ENCODE data around the gene METTL22. TPM values are rescaled to one million over a fixed set of nuclear protein-coding genes. Genes with fewer than 3 reads are reported as not detected.
A peak's percentile ranks its signal among the peaks of the same experiment; 100 is the strongest.

Gene METTL22
- total RNA-seq, 1 experiment from 2014 or later = 39.8 TPM

DNA sequence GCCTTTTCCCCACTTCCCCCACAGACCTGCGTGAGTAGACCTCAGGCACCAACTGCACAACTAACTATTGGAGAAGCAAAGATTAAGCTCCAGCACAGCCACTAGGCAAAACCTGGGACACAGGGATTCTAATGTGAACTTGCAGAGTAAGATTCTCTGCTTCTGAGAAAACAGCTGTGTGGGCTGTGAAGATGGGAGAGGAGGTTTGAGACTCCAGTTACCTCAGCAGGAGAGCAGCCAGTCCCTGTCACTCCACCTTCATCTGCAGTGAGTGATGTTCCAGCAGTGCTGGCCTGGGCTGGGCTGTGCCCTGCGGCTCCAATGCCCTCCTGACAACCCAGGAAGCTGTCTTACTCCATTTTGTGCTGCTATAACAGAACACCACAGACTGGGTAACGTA lies 34.9 kb downstream of the METTL22 start:
- H3K27me3 ChIP-seq (replicated peaks; ENCODE audit: control insufficient read depth, insufficient read depth, low read length) = no peaks in the 10 kb centered on the region
- no TSS peak for BruUV-seq (replicated peaks)
- POLR2A ChIA-PET = no interaction called here

DNA sequence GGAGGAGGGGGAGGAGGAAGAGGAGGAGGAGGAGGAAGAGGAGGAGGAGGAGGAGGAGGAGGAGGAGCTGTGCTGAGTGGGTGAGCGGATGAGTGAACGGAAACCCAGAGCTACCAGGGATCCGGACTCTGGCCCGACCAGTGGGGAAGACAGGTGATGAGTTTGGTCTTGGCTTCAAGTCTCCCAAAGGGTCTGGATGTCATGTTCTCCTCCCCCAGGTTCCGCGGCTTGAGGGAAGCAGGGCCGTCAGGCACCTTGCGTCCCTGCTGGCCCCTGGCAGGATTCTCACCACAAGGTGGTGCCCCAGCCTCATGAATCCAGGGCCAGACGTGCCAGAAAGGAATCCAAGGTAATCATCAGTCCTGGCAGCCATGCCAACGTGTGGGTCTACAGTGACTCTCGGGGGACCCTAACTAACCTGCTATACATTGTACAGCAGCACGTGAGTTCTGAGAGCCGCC lies 39.4 kb downstream of the METTL22 start:
- H3K9me3 Mint-ChIP-seq (ENCODE audit: unreplicated experiment) = no peaks in the 10 kb centered on the region
- intact Hi-C loops (cut with micrococcal nuclease; ENCODE audit: unreplicated experiment) = loop anchor here (1.0 kb wide), 2 partner anchors 131 to 219 kb away; no protein-coding TSS in a partner anchor
- Histone ChIP-seq H3K27me3 (replicated peaks; ENCODE audit: control insufficient read depth, insufficient read depth, low read length) (no peaks in the 10 kb centered on the region), H3K4me1 (no peaks in the 10 kb centered on the region), H3K36me3 (ENCODE audit: control insufficient read depth, insufficient read depth, low read length) (no peaks in the 10 kb centered on the region), H3K9me3 (no peaks in the 10 kb centered on the region), H3K4me3 (ENCODE audit: low read depth, low read length) (no peak overlapping the region)
- DNase-seq = peak; percentile 75 to 84
- no peak overlapping the region for H3K27ac Mint-ChIP-seq (ENCODE audit: unreplicated experiment)
- no peaks in the 10 kb centered on the region for H3K4me1 Mint-ChIP-seq (ENCODE audit: low read depth, unreplicated experiment)
- CTCF ChIA-PET = interaction anchor here (0.7 kb wide), 2 partner anchors 80 to 131 kb away, joined by 3 read pairs; no protein-coding TSS in a partner anchor
- no TSS peak for BruUV-seq (replicated peaks)
- POLR2A ChIA-PET = no interaction called here
- H3K4me3 Mint-ChIP-seq (ENCODE audit: unreplicated experiment) = no peak overlapping the region
- no peaks in the 10 kb centered on the region for H3K27me3 Mint-ChIP-seq (ENCODE audit: insufficient read depth, unreplicated experiment)
- H3K36me3 Mint-ChIP-seq (ENCODE audit: insufficient read depth, unreplicated experiment) = no peaks in the 10 kb centered on the region
- TF ChIP-seq, protein P1, sequence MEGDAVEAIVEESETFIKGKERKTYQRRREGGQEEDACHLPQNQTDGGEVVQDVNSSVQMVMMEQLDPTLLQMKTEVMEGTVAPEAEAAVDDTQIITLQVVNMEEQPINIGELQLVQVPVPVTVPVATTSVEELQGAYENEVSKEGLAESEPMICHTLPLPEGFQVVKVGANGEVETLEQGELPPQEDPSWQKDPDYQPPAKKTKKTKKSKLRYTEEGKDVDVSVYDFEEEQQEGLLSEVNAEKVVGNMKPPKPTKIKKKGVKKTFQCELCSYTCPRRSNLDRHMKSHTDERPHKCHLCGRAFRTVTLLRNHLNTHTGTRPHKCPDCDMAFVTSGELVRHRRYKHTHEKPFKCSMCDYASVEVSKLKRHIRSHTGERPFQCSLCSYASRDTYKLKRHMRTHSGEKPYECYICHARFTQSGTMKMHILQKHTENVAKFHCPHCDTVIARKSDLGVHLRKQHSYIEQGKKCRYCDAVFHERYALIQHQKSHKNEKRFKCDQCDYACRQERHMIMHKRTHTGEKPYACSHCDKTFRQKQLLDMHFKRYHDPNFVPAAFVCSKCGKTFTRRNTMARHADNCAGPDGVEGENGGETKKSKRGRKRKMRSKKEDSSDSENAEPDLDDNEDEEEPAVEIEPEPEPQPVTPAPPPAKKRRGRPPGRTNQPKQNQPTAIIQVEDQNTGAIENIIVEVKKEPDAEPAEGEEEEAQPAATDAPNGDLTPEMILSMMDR (IDR thresholded peaks at IDR 0.05; ENCODE audit: insufficient read depth in 1 of 2, low read depth in 1 of 2, low read length in 1 of 2, severe bottlenecking in 1 of 2, unreplicated experiment in 1 of 2) = peak; percentile 69 to 89

More for the DNA sequence above, 34.9 kb downstream of the METTL22 start:
- Histone ChIP-seq H3K4me3 (ENCODE audit: low read depth, low read length) (no peak overlapping the region), H3K9me3 (no peaks in the 10 kb centered on the region), H3K4me1 (no peaks in the 10 kb centered on the region), H3K36me3 (ENCODE audit: control insufficient read depth, insufficient read depth, low read length) (no peaks in the 10 kb centered on the region)
- H3K27ac Mint-ChIP-seq (ENCODE audit: unreplicated experiment) = no peak overlapping the region
- no peak for DNase-seq
- H3K27me3 Mint-ChIP-seq (ENCODE audit: insufficient read depth, unreplicated experiment) = no peaks in the 10 kb centered on the region
- no peaks in the 10 kb centered on the region for H3K9me3 Mint-ChIP-seq (ENCODE audit: unreplicated experiment)
- CTCF ChIA-PET = interaction anchor here (1.6 kb wide), 1 partner anchor 89 kb away, joined by 5 read pairs; no protein-coding TSS in a partner anchor
- peaks cover 4% of the 10 kb centered on the region for H3K36me3 Mint-ChIP-seq (ENCODE audit: insufficient read depth, unreplicated experiment)
- no peaks in the 10 kb centered on the region for H3K4me1 Mint-ChIP-seq (ENCODE audit: low read depth, unreplicated experiment)
- TF ChIP-seq, protein P1 (IDR thresholded peaks at IDR 0.05; ENCODE audit: insufficient read depth in 1 of 2, low read depth in 1 of 2, low read length in 1 of 2, severe bottlenecking in 1 of 2, unreplicated experiment in 1 of 2) = no peak
- intact Hi-C loops (cut with micrococcal nuclease; ENCODE audit: unreplicated experiment) = no loop called here
- H3K4me3 Mint-ChIP-seq (ENCODE audit: unreplicated experiment) = no peak overlapping the region

DNA sequence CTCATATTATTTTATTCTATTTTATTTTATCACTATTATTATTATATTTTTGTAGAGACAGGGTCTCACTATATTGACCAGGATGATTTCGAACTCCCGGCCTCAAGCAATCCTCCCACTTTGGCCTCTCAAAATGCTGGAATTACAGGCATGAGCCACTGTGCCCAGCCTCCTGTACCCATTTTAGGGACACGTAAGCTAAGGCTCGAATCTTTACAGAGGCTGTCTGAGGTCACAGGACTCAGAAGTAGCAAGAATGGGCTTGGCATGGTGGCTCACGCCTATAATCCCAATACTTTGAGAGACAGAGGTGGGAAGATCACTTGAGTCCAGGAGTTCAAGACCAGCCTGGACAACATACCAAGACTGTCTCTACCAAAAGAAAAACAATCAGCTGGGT lies 40.2 kb downstream of the METTL22 start:
- no peaks in the 10 kb centered on the region for H3K9me3 Mint-ChIP-seq (ENCODE audit: unreplicated experiment)
- no peak for DNase-seq
- H3K27me3 Mint-ChIP-seq (ENCODE audit: insufficient read depth, unreplicated experiment) = no peaks in the 10 kb centered on the region
- intact Hi-C loops (cut with micrococcal nuclease; ENCODE audit: unreplicated experiment) = loop anchor here (1.0 kb wide), 2 partner anchors 131 to 219 kb away; no protein-coding TSS in a partner anchor
- no peaks in the 10 kb centered on the region for H3K4me1 Mint-ChIP-seq (ENCODE audit: low read depth, unreplicated experiment)
- no peak overlapping the region for H3K4me3 Mint-ChIP-seq (ENCODE audit: unreplicated experiment)
- H3K36me3 ChIP-seq (ENCODE audit: control insufficient read depth, insufficient read depth, low read length) = no peaks in the 10 kb centered on the region
- BruUV-seq (replicated peaks) = no TSS peak
- H3K27me3 ChIP-seq (replicated peaks; ENCODE audit: control insufficient read depth, insufficient read depth, low read length) = no peaks in the 10 kb centered on the region
- TF ChIP-seq, protein P1 (IDR thresholded peaks at IDR 0.05; ENCODE audit: insufficient read depth in 1 of 2, low read depth in 1 of 2, low read length in 1 of 2, severe bottlenecking in 1 of 2, unreplicated experiment in 1 of 2) = no peak
- no peaks in the 10 kb centered on the region for H3K36me3 Mint-ChIP-seq (ENCODE audit: insufficient read depth, unreplicated experiment)
- no peaks in the 10 kb centered on the region for H3K9me3 ChIP-seq
- H3K4me1 ChIP-seq = no peaks in the 10 kb centered on the region
- CTCF ChIA-PET = interaction anchor here (1.9 kb wide), 1 partner anchor 130 kb away, joined by 5 read pairs; no protein-coding TSS in a partner anchor
- no peak overlapping the region for H3K4me3 ChIP-seq (ENCODE audit: low read depth, low read length)
- H3K27ac Mint-ChIP-seq (ENCODE audit: unreplicated experiment) = no peak overlapping the region
- POLR2A ChIA-PET = no interaction called here

All from Caco-2 (cell line).